ENCODE results near the gene CYYR1.

DNA sequence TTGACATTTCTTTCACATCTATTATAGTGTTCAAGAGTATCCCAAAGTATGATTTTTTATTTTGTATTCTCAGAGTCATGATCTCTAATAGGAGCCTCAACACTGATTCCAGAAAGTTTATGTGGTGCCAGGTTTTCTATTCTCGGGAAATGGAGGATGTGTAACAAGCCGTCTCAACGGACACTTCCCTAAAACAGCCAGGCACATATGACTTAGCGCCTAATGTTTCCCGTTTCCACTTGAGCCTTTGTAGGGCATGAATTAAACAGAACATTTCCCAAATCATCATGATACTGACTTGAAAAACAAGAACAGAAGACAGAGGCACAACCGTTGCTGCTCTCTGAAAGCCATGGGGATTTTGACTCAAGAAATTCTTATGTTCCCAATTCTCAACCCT, 8.0 kb downstream of the CYYR1 start:
- TF ChIP-seq CSDC2 (CRISPR knock-in tag; IDR thresholded peaks at IDR 0.05) = no peak
- TF ChIP-seq, protein P1, sequence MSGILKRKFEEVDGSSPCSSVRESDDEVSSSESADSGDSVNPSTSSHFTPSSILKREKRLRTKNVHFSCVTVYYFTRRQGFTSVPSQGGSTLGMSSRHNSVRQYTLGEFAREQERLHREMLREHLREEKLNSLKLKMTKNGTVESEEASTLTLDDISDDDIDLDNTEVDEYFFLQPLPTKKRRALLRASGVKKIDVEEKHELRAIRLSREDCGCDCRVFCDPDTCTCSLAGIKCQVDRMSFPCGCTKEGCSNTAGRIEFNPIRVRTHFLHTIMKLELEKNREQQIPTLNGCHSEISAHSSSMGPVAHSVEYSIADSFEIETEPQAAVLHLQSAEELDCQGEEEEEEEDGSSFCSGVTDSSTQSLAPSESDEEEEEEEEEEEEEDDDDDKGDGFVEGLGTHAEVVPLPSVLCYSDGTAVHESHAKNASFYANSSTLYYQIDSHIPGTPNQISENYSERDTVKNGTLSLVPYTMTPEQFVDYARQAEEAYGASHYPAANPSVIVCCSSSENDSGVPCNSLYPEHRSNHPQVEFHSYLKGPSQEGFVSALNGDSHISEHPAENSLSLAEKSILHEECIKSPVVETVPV (CRISPR knock-in tag; IDR thresholded peaks at IDR 0.05) = no peak
- no peak for TF ChIP-seq RARB (CRISPR knock-in tag; IDR thresholded peaks at IDR 0.05)
- TF ChIP-seq ZNF565 (CRISPR knock-in tag; conservative IDR thresholded peaks at IDR 0.05; ENCODE audit: low read depth) = no peak
- no peak for TF ChIP-seq TOX (CRISPR knock-in tag; IDR thresholded peaks at IDR 0.05; ENCODE audit: borderline replicate concordance)
- TF ChIP-seq PPARA (CRISPR knock-in tag; IDR thresholded peaks at IDR 0.05; ENCODE audit: borderline replicate concordance) = no peak
- no peak for TF ChIP-seq ESRRG (CRISPR knock-in tag; IDR thresholded peaks at IDR 0.05)
- no peak for TF ChIP-seq OSR1 (CRISPR knock-in tag; IDR thresholded peaks at IDR 0.05)
- TF ChIP-seq, protein P2, sequence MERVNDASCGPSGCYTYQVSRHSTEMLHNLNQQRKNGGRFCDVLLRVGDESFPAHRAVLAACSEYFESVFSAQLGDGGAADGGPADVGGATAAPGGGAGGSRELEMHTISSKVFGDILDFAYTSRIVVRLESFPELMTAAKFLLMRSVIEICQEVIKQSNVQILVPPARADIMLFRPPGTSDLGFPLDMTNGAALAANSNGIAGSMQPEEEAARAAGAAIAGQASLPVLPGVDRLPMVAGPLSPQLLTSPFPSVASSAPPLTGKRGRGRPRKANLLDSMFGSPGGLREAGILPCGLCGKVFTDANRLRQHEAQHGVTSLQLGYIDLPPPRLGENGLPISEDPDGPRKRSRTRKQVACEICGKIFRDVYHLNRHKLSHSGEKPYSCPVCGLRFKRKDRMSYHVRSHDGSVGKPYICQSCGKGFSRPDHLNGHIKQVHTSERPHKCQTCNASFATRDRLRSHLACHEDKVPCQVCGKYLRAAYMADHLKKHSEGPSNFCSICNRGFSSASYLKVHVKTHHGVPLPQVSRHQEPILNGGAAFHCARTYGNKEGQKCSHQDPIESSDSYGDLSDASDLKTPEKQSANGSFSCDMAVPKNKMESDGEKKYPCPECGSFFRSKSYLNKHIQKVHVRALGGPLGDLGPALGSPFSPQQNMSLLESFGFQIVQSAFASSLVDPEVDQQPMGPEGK (CRISPR knock-in tag; IDR thresholded peaks at IDR 0.05; ENCODE audit: borderline replicate concordance) = no peak
- TF ChIP-seq ZNF70 (CRISPR knock-in tag; IDR thresholded peaks at IDR 0.05) = no peak
- no peak for TF ChIP-seq ZNF8 (CRISPR knock-in tag; IDR thresholded peaks at IDR 0.05)
- TF ChIP-seq, protein P3, sequence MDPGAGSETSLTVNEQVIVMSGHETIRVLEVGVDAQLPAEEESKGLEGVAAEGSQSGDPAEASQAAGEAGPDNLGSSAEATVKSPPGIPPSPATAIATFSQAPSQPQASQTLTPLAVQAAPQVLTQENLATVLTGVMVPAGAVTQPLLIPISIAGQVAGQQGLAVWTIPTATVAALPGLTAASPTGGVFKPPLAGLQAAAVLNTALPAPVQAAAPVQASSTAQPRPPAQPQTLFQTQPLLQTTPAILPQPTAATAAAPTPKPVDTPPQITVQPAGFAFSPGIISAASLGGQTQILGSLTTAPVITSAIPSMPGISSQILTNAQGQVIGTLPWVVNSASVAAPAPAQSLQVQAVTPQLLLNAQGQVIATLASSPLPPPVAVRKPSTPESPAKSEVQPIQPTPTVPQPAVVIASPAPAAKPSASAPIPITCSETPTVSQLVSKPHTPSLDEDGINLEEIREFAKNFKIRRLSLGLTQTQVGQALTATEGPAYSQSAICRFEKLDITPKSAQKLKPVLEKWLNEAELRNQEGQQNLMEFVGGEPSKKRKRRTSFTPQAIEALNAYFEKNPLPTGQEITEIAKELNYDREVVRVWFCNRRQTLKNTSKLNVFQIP (CRISPR knock-in tag; IDR thresholded peaks at IDR 0.05; ENCODE audit: borderline replicate concordance, low read depth) = no peak
- no peak for TF ChIP-seq SNAI2 (CRISPR knock-in tag; IDR thresholded peaks at IDR 0.05)

All from SK-N-SH treated with all-trans-retinoic acid at 6 μM for 48 hours (cell line).